GM12865 (cell line): Measurements from ENCODE around the gene GSDME.

Source experiments
- DNase-seq: peaks from one replicate; pipeline ENCODE4 v3.0.0; 2010; ENCODE audit warnings: low read depth
- H3K4me3 ChIP-seq: 2 replicates; pipeline ENCODE4 v1.5.1; 2011; ENCODE audit warnings: mild to moderate bottlenecking, low read depth, low read length, control low read depth
- CTCF ChIP-seq: IDR thresholded peaks from 2 replicates; pipeline ENCODE4 v1.5.1; 2011; ENCODE audit warnings: low read length, control low read depth, low read depth, inconsistent platforms; ENCODE audit not compliant: insufficient read depth; ENCODE audit errors: missing control alignments

GSDME gene

GRCh38 chr7:24786306-24786705 lies 29.0 kb upstream of the GSDME start:
- H3K4me3 ChIP-seq = no peak overlapping the region
- no peak for DNase-seq
- no peak for TF ChIP-seq CTCF

- no peak for DNase-seq
- H3K4me3 ChIP-seq = no peak overlapping the region
- no peak for TF ChIP-seq CTCF
These were observed 27.0 kb upstream of the GSDME start for GRCh38 chr7:24784277-24784676.

- DNase-seq = no peak
- TF ChIP-seq CTCF = no peak
- H3K4me3 ChIP-seq = no peak overlapping the region
These were observed 26.4 kb upstream of the GSDME start for GRCh38 chr7:24783698-24784097.

- TF ChIP-seq CTCF = no peak
- no peak for DNase-seq
- no peak overlapping the region for H3K4me3 ChIP-seq
These were observed 23.8 kb upstream of the GSDME start for GRCh38 chr7:24781106-24781505.

GRCh38 chr7:24779283-24779655 lies 22.0 kb upstream of the GSDME start:
- no peak for DNase-seq
- no peak overlapping the region for H3K4me3 ChIP-seq
- no peak for TF ChIP-seq CTCF

- peak; percentile 58 for DNase-seq
These were observed 21.4 kb upstream of the GSDME start for GRCh38 chr7:24778543-24779282.

More at GRCh38 chr7:24778543-24779282, 21.4 kb upstream of the GSDME start:
- H3K4me3 ChIP-seq = no peak overlapping the region
- no peak for TF ChIP-seq CTCF
